H4 (cell line): Measurements from ENCODE around the gene GPC5. TPM values are rescaled to one million over a fixed set of nuclear protein-coding genes. Genes with fewer than 3 reads are reported as not detected.
"Not testable (repeated sequence)": the region's sequence is repeated elsewhere in the genome, so short reads cannot be mapped to it uniquely, and the experiment has no call there.

Source experiments
- DNase-seq: peaks from one replicate; pipeline ENCODE4 v3.0.0-alpha.2; 2015; ENCODE audit warnings: low spot score
- total RNA-seq: library from RNA; depleted of rRNA; stranded (reverse); fragments of >200 nt; shearing (Covaris generic); gene quantifications from 2 replicates; pipeline ENCODE4 v1.2.3, GENCODE V29; 2014

GPC5 gene
- total RNA-seq, 1 experiment from 2014 or later: 1.5 TPM

DNA sequence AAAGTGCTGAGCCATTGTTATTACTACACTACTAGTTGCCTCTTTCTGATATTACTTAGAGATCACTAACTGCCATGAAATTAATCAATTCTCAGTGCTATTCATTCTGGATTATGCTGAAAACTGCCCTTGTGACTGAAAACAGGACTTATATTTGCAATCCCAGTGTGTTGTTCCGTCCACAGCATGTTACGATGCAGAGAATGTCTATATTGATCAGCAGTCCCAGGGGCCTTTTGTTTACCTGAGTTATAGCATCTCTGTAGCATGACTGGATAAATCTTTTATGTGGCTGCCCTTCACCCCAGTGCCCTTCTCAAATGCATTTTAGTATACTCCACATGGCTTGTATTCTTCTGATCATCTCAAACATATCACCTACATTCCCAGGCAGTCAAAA lies 251.0 kb downstream of the GPC5 start:
- DNase-seq: no peak

DNA sequence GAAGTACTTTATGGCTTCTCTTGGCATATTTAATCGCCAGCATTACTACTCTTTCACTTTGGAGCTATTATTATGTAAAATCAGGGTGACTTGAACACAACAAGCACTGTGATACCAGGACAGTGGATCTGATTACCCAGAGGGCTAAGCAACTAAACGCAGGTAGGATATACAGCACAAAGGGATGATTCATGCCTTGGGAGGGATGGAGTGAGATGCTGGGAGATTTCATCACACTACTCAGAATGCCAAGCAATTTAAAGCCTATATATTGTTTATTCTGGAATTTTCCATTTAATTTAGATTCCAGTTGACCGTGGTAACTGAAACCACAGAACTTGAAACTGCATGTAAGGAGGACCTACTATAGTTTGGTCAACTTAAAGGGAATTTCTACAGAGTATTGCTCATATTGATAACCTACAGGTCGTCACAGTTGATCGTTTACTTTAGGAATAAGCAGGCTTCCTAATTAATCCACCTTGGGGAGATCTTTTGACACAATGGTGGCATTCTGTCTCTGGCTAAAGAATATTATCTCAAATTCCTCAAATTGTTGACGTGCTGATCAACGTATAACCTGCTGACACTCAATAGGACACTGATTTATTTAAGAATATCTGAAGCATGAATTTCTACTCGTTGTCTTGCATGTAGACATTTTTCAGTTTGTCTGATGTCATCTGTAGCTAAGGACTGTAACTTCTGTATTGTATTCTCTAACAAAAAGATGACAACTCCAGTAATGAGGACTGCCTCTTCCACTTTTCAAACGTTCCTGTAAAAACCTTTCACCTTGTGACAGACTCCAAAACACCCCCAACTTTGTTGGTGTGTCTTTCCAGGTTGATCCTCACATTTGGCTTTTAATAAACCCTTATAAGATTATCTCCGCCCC lies 254.2 kb downstream of the GPC5 start:
- peak; percentile 9 for DNase-seq

DNA sequence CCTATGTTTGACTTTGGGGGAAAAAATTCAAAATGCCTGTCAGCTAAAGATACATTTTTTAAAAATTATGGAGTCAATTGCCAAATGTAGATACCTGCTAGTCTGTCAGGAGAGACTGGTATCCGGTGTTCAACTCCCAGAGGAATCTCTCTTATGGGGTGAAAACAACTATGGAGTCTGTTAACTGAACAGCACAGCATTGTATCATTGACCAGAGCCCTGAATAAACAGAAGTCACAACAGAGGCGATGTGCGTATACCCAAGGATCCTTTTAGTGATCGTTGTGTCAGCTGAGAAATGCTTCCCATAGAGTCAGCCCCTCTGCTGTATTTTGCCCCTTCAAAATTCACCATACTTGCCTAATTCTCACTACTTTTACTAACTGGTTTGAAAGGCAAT lies 257.3 kb downstream of the GPC5 start:
- no peak for DNase-seq

DNA sequence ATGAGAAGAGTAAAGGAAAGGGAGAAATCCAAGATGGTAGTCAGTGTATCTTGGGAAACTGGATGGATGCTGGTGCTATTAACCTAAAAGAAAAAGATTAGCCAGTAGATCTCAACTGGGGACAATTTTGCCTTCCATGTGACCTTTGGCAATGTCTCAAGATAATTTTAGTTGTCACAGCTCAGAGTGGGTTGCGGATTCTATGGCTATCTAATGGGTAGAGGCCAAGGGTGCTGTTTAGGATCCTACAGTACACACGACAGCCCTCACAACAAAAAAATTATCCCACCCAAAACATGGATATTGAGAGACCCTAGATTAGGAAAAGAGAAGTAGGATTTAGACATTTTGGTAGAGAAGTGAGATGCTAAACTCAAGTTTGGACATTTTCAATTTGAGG lies 258.9 kb downstream of the GPC5 start:
- no peak for DNase-seq

DNA sequence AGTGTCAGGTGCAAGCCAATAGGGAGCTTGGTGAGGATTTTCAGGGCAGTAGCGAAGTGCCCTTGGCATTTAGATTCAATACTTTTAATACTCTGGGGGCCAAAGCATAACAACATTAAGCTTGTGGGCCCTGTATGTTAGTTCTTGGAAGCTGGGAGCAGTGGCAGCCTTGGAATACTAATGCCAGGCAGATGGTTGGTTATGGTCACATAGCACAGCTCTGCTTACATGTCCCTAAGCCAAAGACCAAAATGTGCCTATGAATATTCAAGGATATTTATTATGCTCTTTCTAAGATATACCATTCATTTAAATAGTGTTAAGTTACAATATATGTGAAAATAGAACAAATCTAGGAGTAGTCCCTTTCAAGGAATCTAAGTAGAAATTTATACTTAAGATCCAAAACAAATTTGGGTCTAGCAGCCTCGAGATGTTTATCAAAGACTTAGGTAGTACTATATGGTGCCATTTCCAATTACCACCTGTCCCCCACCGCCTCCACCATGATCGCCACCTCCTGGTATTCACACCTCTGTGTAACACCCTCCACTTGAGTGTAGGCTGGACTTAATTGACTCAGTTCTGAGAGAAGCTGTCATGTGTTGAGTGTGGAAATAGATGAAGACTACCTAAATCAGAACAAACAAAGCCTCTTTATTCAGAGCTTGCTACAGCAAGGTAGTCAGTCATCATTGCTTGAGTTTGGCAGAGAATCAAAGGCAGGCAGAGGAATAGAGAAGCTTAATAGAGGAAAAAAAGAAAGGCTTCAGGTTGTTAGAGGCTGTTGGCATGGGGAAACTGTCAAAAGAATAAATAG lies 261.0 kb downstream of the GPC5 start:
- DNase-seq: no peak

DNA sequence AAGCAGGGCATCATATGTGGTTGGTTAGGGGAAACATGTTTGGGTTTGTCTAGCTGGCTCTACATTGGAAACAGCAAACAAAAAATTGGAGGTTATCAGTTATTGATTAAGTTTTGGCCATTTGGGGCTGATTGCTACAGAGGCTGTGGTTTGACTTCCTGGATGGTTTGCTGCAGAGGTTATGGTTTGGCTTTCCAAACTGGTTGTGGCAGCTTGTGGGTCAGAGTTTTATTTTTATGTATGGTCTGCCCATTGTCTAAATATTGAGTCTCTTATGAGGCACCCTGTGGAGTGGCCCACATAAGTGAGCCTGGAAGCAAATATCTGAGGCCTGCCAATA lies 261.6 kb downstream of the GPC5 start:
- no peak for DNase-seq

DNA sequence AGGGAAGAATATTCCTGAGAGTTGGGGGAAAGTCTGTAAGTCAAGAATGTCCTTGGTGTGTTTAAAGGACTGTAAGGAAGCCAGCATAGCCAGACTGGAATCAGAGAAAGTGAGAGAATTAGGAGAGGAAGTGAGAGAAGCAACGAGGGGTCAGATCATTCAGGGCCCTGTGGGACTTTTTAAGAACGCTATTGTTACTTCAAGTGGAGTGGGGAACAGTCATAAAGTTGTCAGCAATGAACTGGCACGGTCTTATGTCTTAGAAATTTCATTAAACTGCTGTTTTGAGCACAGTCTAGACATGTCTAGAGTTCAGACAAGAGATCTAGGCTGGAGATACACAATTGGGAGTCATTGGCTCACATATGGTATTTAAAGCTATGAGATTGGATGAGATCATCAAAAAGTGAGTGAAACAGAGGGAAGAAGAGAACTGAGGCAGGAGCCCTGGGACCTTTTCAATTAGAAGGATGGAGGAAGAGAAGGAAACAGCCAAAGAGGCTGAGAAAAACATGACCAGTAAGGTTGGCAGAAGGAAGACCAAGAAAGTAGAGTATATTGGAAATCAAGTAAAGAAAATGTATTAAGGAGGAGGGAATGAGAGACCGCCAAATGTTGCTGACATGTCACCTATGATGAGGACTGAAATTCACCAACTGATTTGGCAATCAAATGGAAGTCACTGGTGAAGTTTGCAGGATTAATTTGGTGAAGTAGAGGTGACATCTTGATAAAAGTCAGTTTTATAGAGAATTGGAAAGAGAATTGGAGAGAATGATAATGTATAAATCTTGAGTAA lies 263.5 kb downstream of the GPC5 start:
- no peak for DNase-seq

DNA sequence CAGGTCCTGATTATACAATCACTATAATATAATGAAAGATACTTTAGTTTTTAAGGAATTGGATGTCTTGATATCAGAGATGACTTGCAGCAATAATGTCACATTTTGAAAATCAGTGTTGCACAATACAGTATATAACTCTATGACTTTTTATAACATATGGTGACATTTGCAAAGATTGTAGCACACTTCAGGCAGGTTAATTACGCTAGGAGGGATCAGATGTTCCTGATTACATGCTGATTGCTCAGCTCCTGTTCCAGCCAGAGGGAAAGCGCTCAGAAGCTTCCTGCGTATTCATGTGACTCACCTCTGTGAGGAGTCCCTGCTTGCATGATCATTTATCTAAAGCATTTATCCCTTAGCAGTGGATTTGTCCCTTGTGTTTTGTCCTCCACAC lies 265.6 kb downstream of the GPC5 start:
- DNase-seq: no peak

DNA sequence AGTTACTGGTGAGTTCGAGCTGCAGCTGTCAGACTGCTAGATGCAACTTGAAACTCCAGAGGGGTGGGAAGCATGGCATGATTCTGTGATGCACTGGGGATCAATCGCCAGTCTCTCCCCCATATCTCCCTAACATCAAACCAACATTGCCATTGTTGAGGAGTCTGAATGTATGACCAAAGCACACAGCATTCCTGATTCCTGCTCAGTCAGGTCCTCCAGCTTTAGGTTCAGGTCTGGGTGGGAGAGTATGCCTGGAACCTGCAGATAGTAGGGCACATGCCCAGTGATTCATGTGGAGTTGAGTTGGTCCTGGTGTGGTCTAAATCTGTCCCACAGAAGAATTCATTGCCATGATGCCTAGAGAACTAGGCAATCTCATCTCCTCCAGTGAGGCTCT lies 269.1 kb downstream of the GPC5 start:
- no peak for DNase-seq

DNA sequence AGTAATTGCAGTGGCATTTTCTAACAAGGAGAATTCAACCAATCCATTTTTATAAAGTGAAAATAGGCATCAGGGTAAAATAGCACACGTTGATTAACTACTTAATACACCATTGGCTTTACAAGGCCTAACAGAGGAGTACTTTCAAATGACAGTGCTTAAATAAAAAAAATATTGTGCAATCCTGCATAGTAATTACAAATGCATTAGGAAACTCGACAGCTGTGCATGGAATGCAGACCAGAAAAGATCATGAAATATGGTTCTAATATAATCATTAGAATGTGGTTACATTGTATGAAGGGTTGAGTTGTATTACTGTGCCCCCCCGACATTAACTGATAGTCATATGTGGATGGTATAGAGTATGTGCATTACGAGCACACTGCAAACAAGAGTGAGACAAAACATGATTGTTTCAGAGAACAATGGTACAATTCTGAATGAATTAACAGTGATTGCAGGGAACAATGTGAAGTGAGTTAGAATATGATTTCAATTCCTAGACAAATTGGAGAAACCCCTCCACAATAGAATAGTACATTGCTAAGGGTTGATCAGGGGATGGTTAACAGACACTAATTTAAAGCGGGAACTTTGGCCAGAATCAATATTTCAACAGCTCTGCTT lies 270.6 kb downstream of the GPC5 start:
- DNase-seq: no peak

DNA sequence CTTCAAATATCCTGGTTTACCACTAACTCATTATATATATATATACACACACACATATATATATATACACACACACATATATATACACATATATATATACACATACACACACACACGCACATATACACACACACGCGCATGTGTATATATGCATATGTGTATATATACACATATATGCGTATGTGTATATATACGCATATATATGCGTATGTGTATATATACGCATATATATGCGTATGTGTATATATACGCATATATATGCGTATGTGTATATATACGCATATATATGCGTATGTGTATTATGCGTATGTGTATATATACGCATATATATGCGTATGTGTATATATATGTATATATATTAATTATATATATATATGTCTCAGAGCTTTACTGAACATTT lies 275.9 kb downstream of the GPC5 start:
- not testable (repeated sequence) for DNase-seq

DNA sequence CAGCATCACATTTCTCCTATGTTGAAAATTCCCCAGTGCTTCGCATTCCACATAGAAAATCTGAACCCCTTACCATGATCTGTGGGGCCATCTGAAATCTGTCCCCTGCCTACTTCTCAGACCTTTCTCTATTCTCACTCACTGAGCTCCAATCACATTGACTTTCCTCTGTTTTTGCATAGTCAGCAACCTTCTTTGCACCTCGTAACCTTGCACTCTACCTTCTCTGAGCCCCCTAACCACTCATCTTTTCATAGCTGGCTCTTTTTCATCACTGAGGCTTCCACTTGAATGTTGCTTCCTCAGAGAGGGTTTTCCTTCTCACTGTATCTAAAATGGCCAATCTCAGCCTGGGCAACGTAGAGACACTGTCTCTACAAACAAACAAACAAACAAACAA lies 286.3 kb downstream of the GPC5 start:
- DNase-seq: no peak

DNA sequence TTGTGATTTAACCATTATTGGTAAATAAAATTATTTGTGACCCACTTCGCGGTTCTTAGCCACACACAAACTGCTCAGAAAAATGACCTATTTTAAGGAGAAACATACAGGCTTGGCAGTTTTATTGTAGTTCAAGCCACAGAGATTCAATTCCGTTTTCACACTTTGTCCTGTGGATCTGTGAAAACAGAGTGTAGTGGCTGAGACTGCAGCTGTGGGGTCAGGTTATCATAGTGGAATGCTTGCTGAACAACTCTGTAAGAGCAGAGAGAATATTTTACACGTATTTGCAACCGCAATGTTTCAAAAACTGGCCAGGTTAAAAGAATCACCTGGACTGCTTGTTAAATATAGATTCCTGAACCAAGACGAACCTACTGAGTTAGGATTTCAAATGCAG lies 292.5 kb downstream of the GPC5 start:
- DNase-seq: no peak

DNA sequence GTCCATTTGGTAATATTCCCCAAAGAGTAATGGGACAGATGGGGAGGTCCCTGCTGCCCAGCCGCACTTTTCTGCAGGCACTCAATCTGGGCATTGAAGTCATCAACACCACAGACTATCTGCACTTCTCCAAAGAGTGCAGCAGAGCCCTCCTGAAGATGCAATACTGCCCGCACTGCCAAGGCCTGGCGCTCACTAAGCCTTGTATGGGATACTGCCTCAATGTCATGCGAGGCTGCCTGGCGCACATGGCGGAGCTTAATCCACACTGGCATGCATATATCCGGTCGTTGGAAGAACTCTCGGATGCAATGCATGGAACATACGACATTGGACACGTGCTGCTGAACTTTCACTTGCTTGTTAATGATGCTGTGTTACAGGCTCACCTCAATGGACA lies 295.0 kb downstream of the GPC5 start:
- DNase-seq: no peak

DNA sequence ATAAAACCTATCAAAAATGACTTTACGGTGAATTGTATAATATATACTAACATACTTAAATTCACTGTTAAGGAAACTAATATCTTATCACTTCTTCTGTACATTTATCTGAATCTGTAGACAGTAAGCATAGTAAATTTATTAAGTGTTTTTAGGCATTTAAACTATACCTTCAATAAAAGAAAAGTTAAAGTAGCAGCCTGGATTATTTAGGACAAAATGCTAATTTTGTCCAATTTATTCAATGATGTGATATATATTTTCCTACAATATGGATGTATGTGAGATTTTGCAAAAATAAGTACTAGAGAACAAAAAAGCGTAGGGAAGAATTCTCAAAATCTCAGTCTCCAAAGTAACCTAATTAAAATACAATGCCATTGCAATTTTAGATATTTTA lies 299.9 kb downstream of the GPC5 start:
- no peak for DNase-seq

DNA sequence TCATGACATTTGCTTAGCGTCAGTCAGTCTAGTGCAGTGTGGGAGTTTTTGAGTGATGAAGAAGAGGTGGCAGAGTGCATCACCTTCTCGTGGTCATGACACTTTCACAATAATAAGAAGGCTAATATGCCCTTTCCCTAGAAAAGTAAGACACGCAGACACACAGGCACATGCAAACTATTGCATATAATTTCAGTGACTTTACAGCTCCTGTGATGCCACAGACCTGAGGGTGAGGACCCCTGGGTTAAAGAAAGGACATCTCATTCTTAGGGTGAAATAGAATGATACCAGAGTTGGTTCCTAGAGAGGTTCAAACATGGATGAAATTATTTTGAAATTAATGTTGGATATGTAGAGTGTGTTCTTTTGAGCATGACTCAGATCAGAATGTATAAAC lies 300.3 kb downstream of the GPC5 start:
- no peak for DNase-seq

DNA sequence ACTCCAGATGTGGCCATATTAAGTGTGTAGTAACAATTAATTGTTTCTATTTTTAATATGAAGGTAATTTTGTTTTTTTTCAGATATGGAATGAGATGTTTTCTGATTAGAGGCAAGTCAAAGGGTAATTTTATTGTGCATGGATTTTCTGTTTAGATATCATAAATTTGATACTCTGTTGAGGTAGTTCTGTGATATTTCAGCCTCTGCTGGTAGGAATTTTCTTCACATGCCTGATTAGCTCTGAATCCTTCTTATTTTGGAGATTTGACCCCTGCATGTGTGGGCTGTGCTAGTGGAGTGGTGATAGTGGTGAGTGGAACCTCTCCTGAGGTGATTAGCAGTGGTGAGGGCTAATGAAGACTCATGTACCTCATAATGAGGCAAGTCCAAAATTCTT lies 301.4 kb downstream of the GPC5 start:
- DNase-seq: no peak

DNA sequence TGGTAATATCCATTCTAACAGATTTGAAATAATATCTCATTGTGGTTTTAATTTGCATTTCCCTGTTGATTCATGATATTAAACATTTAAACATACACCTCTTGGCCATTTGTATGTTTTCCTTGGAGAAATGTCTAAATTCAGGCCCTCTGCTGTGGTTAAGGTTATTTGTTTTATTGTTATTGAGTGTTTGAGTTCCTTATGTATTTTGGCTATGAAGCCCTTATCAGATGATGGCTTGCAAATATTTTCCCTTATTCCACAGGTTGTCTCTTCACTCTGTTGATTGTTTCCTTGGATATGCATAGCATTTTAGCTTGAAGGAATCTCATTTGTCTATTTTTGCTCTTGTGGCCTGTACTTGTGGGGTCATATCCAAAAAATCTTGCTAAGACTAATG lies 303.6 kb downstream of the GPC5 start:
- no peak for DNase-seq

DNA sequence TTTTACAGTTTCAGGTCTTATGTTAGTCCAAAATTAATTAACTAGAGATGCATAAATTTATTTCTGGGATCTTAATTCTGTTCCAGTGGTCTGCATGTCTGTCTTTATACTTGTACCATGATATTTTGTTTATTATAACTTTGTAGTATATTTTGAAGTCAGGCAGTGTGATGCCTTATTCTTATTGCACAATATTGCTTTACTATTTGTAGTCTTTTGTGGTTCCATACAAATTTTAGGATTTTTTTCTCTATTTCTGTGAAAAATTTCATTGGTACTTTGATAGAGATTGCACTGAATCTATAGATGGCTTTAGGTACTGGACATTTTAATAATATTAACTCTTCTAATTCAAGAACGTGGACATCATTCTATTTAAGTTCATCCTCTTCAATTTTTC lies 304.0 kb downstream of the GPC5 start:
- DNase-seq: no peak

DNA sequence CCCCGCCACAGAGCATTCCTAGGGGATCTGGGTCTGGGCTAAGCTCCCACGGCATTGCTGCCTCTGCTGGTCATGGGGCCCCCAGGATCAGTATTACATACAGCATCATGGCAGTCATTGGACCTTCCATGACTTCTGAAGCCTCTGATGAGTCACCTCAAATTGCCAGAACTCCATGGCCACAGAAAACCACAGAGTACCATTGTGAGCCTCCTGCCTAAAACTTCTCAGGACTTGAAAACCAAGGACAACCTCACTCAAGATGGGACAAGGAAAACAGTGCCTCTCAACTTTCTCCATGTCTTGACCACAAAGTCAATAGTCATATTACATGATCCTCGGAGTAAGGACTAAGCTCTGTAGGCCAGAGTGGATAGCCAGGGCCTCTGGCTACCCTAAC lies 306.0 kb downstream of the GPC5 start:
- peak; percentile 3 for DNase-seq

DNA sequence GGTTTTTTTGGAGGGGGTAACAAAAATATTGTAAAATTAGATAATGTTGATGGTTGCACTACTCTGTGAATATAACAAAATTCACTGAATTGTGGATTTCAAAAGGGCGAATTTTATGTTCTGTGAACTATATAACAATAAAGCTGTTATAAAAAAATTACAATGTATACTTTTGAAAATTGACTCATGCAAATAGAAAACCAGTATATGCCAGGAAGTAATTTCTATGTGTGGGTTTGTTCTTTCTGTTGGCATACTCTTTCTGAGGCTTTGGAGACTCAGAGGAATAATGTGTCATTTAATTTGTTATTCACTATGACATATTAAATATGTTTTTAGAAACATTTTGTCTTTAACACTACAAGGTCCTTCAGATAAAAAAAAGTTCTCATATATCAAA lies 310.1 kb downstream of the GPC5 start:
- no peak for DNase-seq

DNA sequence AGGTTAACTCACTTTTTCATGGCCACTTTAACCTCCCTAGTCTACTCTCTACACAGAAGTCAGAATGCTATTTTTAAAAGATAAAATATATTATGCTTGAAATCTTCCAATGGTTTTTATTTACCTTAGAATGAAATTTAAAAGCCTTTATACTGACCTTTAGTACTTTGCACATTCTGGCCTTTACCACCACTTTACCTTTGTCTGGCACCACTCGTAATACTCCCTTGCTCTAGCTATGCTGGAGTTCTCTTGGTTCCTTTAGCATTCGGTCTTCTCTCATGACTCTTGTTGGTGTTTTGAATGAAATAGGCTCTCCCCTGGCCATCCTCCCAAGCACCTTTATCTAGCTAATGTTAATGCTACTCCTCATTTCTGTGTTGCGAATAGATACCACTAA lies 310.8 kb downstream of the GPC5 start:
- no peak for DNase-seq
